HepG2 (cell line): ENCODE results near the gene NUBP2. TPM values are rescaled to one million over a fixed set of nuclear protein-coding genes. Genes with fewer than 3 reads are reported as not detected.

Source experiments
- BRCA1 ChIP-seq: sonication (generic); formaldehyde crosslinking; IDR thresholded peaks from 2 replicates; pipeline ENCODE4 v1.4.0; 2020; ENCODE audit warnings: missing genetic modification reagents
- CCAR2 ChIP-seq: fragments of 200-400 bp; formaldehyde crosslinking; optimal IDR thresholded peaks from 2 replicates; pipeline ENCODE3; 2018; ENCODE audit warnings: low read depth, mild to moderate bottlenecking, low read length, moderate library complexity
- CHD4 ChIP-seq: fragments of 200-600 bp; sonication (generic); IDR thresholded peaks from 2 replicates; pipeline ENCODE4 v1.7.0; 2017; ENCODE audit warnings: mild to moderate bottlenecking, low read length, borderline replicate concordance
- DNMT3B ChIP-seq: conservative IDR thresholded peaks from 2 replicates; pipeline ENCODE4 v1.6.1; 2016; ENCODE audit warnings: missing biosample characterization, control low read depth
- DPF2 ChIP-seq: sonication (generic); formaldehyde crosslinking; IDR thresholded peaks from 2 replicates; pipeline ENCODE4 v1.4.0; 2020; ENCODE audit warnings: mild to moderate bottlenecking, low read depth, missing genetic modification reagents, borderline replicate concordance
- EP300 ChIP-seq, 3 experiments: sonication (generic) in 1 of 3; formaldehyde crosslinking in 1 of 3; IDR thresholded peaks; 2 replicates each; pipeline versions ENCODE4 v1.5.1 to v1.6.1; 2011 to 2020; ENCODE audit warnings: low read depth in 2 of 3, low read length in 2 of 3, borderline replicate concordance in 1 of 3, improper control_type of control experiment in 1 of 3, mild to moderate bottlenecking in 1 of 3, missing genetic modification reagents in 1 of 3, moderate library complexity in 1 of 3
- ESRRA ChIP-seq: sonication (generic); formaldehyde crosslinking; IDR thresholded peaks from 2 replicates; pipeline ENCODE4 v1.5.1; 2020; ENCODE audit warnings: mild to moderate bottlenecking, low read depth, missing genetic modification reagents
- FOXC1 ChIP-seq: sonication (generic); formaldehyde crosslinking; IDR thresholded peaks from 2 replicates; pipeline ENCODE4 v1.8.0; 2022; ENCODE audit warnings: mild to moderate bottlenecking, missing genetic modification reagents, borderline replicate concordance
- HNRNPLL ChIP-seq: fragments of 200-400 bp; formaldehyde crosslinking; IDR thresholded peaks from 2 replicates; pipeline ENCODE4 v1.6.1; 2017; ENCODE audit warnings: mild to moderate bottlenecking, low read depth, low read length; ENCODE audit not compliant: poor library complexity, severe bottlenecking
- KLF6 ChIP-seq: IDR thresholded peaks from 2 replicates; pipeline ENCODE4 v1.8.0; 2016; ENCODE audit warnings: missing biosample characterization, missing genetic modification reagents
- MTERF4 ChIP-seq: sonication (generic); formaldehyde crosslinking; IDR thresholded peaks from 2 replicates; pipeline ENCODE4 v1.8.0; 2023; ENCODE audit warnings: mild to moderate bottlenecking, missing genetic modification reagents
- RELA ChIP-seq: sonication (generic); formaldehyde crosslinking; IDR thresholded peaks from 2 replicates; pipeline ENCODE4 v1.4.0; 2020; ENCODE audit warnings: missing genetic modification reagents
- SMAD3 ChIP-seq: sonication (generic); formaldehyde crosslinking; IDR thresholded peaks from 2 replicates; pipeline ENCODE4 v1.4.0; 2020; ENCODE audit warnings: missing genetic modification reagents
- THAP9 ChIP-seq: sonication (generic); formaldehyde crosslinking; IDR thresholded peaks from 2 replicates; pipeline ENCODE4; 2020; ENCODE audit warnings: missing genetic modification reagents, mild to moderate bottlenecking, borderline replicate concordance
- TMF1 ChIP-seq: sonication (generic); formaldehyde crosslinking; IDR thresholded peaks from 2 replicates; pipeline ENCODE4 v1.8.1; 2022; ENCODE audit warnings: low read depth, missing genetic modification reagents
- ZBTB14 ChIP-seq: sonication (generic); formaldehyde crosslinking; IDR thresholded peaks from 2 replicates; pipeline ENCODE4 v1.4.0; 2020; ENCODE audit warnings: missing genetic modification reagents
- ZBTB33 ChIP-seq: sonication (generic); formaldehyde crosslinking; IDR thresholded peaks from 2 replicates; pipeline ENCODE4 v1.4.0; 2020; ENCODE audit warnings: missing genetic modification reagents
- ZFP36L1 ChIP-seq: sonication (generic); formaldehyde crosslinking; IDR thresholded peaks from 2 replicates; pipeline ENCODE4 v1.8.0; 2022; ENCODE audit warnings: mild to moderate bottlenecking, missing genetic modification reagents, moderate library complexity
- ZNF781 ChIP-seq: sonication (generic); formaldehyde crosslinking; IDR thresholded peaks from 2 replicates; pipeline ENCODE4 v1.5.1; 2020; ENCODE audit warnings: borderline replicate concordance, mild to moderate bottlenecking, missing genetic modification reagents; ENCODE audit errors: not compliant biosample characterization
- ZSCAN21 ChIP-seq: sonication (generic); formaldehyde crosslinking; IDR thresholded peaks from 2 replicates; pipeline ENCODE4 v1.8.0; 2022; ENCODE audit warnings: mild to moderate bottlenecking, missing genetic modification reagents, moderate library complexity, borderline replicate concordance
- polyA plus RNA-seq, 8 experiments: library from polyadenylated mRNA; depleted of rRNA in 3 of 8; stranded (reverse) in 7 of 8; unstranded in 1 of 8; fragments of >200 nt; fragmentation: Illumina TruSeq in 4 of 8; extraction: Trizol in 4 of 8; gene quantifications; 2 replicates each; pipeline versions ENCODE4 v1.2.1 to v1.2.3, GENCODE V29; 2011 to 2016; ENCODE audit warnings: low read depth in 4 of 8, missing spikeins in 1 of 8, mixed read lengths in 1 of 8; ENCODE audit not compliant: insufficient read depth in 1 of 8
- total RNA-seq, 5 experiments: library from RNA; depleted of rRNA; stranded (reverse); fragments of >200 nt; fragmentation: Illumina TruSeq; extraction: Trizol; gene quantifications; 2 replicates each; pipeline ENCODE4 v1.2.3, GENCODE V29; 2016; ENCODE audit warnings: low read depth in 1 of 5

Gene NUBP2
- total and polyA plus RNA-seq, 2 of the 13 experiments (the other 11 are each of a cell fraction or from before 2014, with no cell fraction given), result 25.7 to 61.5 TPM

- TF ChIP-seq THAP9 (CRISPR knock-in tag), result peak; percentile 81
- peak; percentile 78; the same call in 1 of the 2 replicates for TF ChIP-seq FOXC1 (CRISPR knock-in tag)
- peak; percentile 91 for TF ChIP-seq SMAD3
- TF ChIP-seq DPF2, result no peak; the same call in 1 of the 2 replicates
- peak; percentile 31; the same call in 1 of the 2 replicates for TF ChIP-seq MTERF4
- TF ChIP-seq ESRRA, result peak; percentile 50; the same call in 1 of the 2 replicates
- no peak for TF ChIP-seq CCAR2
- peak; percentile 81 for TF ChIP-seq ZSCAN21 (CRISPR knock-in tag)
- TF ChIP-seq CHD4, result no peak
- no peak; the same call in 1 of the 2 replicates for TF ChIP-seq BRCA1 (CRISPR knock-in tag)
- TF ChIP-seq KLF6 (CRISPR knock-in tag), result peak; percentile 87
- no peak for TF ChIP-seq DNMT3B (CRISPR knock-in tag)
- TF ChIP-seq RELA (CRISPR knock-in tag), result peak; percentile 62; the same call in 1 of the 2 replicates
- TF ChIP-seq ZNF781 (CRISPR knock-in tag), result no peak
- 0 out of 2 replicates have a peak, but pooled peaks have one; percentile 10 for TF ChIP-seq ZBTB33 (CRISPR knock-in tag)
- peak in 1 of 2 experiments; percentile 21; a peak in 1 of 4 replicates for TF ChIP-seq EP300 (IDR thresholded peaks at IDR 0.05; ENCODE audit: low read depth in 2 of 2, low read length in 2 of 2)
- no peak for TF ChIP-seq EP300 (CRISPR knock-in tag; IDR thresholded peaks at IDR 0.05; ENCODE audit: borderline replicate concordance)
- TF ChIP-seq HNRNPLL, result peak; percentile 64
- TF ChIP-seq TMF1 (CRISPR knock-in tag), result peak; percentile 85
- TF ChIP-seq ZFP36L1 (CRISPR knock-in tag), result peak; percentile 84
- TF ChIP-seq ZBTB14 (CRISPR knock-in tag), result peak; percentile 74
These were observed 9.7 kb upstream of the NUBP2 start, which contains the start of gene MRPS34 (continued) for GRCh38 chr16:1772908-1773702.
